H1 (cell line): ENCODE results near the gene ZBTB20.

Source experiments
- GABPA ChIP-seq: IDR thresholded peaks from 2 replicates; pipeline ENCODE4 v1.6.1; 2011; ENCODE audit warnings: mild to moderate bottlenecking, low read length, moderate library complexity, borderline replicate concordance; ENCODE audit not compliant: insufficient read depth
- JUND ChIP-seq: IDR thresholded peaks from 2 replicates; pipeline ENCODE4 v1.6.1; 2011; ENCODE audit warnings: mild to moderate bottlenecking, improper control_type of control experiment, low read length
- POLR2A ChIP-seq, 2 experiments: IDR thresholded peaks; 1 replicate in 1 of 2; 2 replicates in 1 of 2; pipeline ENCODE4 v1.6.1; 2011; ENCODE audit warnings: low read depth in 2 of 2, low read length in 2 of 2, mild to moderate bottlenecking in 2 of 2; ENCODE audit errors: control extremely low read depth in 1 of 2
- POLR2AphosphoS5 ChIP-seq: IDR thresholded peaks from 2 replicates; pipeline ENCODE4 v1.6.1; 2011; ENCODE audit warnings: low read depth, low read length
- SIN3A ChIP-seq, 2 experiments: IDR thresholded peaks in 1 of 2; conservative IDR thresholded peaks in 1 of 2; 2 replicates each; pipeline ENCODE4 v1.6.1; 2011 to 2012; ENCODE audit warnings: low read length in 2 of 2, improper control_type of control experiment in 1 of 2, low read depth in 1 of 2, mild to moderate bottlenecking in 1 of 2
- TF ChIP-seq, protein P1 (sequence below), 3 experiments: IDR thresholded peaks; 1 replicate in 2 of 3; 2 replicates in 1 of 3; pipeline versions ENCODE4 v1.5.1 to v1.6.1; 2011; ENCODE audit warnings: low read length in 3 of 3, mild to moderate bottlenecking in 3 of 3, inconsistent platforms in 2 of 3, low read depth in 1 of 3, moderate library complexity in 1 of 3; ENCODE audit not compliant: insufficient read depth in 1 of 3; ENCODE audit errors: control extremely low read depth in 1 of 3
- TF ChIP-seq, protein P2 (sequence below): IDR thresholded peaks from 2 replicates; pipeline ENCODE4 v1.6.1; 2012; ENCODE audit warnings: inconsistent platforms

DNA sequence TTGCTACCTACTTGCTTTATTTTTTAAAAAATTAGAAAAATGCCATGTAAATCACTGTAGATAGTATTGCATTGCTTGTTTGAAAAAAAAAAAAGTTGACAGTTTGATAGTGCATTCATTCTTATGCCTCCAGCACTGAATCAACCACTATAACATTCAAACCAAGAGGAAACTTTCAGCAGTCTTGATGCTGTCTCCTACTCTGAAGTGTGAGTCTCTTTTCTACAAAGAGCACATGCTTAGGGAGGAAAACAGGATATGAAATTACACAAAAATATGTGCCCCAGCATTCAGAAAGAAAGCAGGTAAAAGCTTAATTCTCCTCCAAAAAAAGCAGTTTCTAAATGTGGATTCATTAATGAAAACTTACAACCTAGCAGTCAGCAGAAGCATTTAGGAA, 78.3 kb downstream of the ZBTB20 start:
- TF ChIP-seq POLR2A (IDR thresholded peaks at IDR 0.05; ENCODE audit: control extremely low read depth in 1 of 2, low read depth in 2 of 2, low read length in 2 of 2) (no peak), SIN3A (conservative IDR thresholded peaks at IDR 0.05 in 1 of 2, IDR thresholded peaks at IDR 0.05 in 1 of 2; ENCODE audit: low read depth in 1 of 2, low read length in 2 of 2) (no peak), GABPA (no peak), JUND (no peak), POLR2AphosphoS5 (no peak)
- TF ChIP-seq, protein P1, sequence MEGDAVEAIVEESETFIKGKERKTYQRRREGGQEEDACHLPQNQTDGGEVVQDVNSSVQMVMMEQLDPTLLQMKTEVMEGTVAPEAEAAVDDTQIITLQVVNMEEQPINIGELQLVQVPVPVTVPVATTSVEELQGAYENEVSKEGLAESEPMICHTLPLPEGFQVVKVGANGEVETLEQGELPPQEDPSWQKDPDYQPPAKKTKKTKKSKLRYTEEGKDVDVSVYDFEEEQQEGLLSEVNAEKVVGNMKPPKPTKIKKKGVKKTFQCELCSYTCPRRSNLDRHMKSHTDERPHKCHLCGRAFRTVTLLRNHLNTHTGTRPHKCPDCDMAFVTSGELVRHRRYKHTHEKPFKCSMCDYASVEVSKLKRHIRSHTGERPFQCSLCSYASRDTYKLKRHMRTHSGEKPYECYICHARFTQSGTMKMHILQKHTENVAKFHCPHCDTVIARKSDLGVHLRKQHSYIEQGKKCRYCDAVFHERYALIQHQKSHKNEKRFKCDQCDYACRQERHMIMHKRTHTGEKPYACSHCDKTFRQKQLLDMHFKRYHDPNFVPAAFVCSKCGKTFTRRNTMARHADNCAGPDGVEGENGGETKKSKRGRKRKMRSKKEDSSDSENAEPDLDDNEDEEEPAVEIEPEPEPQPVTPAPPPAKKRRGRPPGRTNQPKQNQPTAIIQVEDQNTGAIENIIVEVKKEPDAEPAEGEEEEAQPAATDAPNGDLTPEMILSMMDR (IDR thresholded peaks at IDR 0.05; ENCODE audit: control extremely low read depth in 1 of 3, insufficient read depth in 1 of 3, low read depth in 1 of 3, low read length in 3 of 3) = no peak
- TF ChIP-seq, protein P2, sequence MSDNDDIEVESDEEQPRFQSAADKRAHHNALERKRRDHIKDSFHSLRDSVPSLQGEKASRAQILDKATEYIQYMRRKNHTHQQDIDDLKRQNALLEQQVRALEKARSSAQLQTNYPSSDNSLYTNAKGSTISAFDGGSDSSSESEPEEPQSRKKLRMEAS = no peak
